HG03108 (cell line): Measurements from ENCODE around the gene EBF3.

Experiments
- ATAC-seq: cut with Tn5 transposase; IDR thresholded peaks from one replicate; pipeline ENCODE4 v1.9.1; 2021; ENCODE audit warnings: moderate library complexity; ENCODE audit not compliant: unreplicated experiment

The EBF3 gene

DNA sequence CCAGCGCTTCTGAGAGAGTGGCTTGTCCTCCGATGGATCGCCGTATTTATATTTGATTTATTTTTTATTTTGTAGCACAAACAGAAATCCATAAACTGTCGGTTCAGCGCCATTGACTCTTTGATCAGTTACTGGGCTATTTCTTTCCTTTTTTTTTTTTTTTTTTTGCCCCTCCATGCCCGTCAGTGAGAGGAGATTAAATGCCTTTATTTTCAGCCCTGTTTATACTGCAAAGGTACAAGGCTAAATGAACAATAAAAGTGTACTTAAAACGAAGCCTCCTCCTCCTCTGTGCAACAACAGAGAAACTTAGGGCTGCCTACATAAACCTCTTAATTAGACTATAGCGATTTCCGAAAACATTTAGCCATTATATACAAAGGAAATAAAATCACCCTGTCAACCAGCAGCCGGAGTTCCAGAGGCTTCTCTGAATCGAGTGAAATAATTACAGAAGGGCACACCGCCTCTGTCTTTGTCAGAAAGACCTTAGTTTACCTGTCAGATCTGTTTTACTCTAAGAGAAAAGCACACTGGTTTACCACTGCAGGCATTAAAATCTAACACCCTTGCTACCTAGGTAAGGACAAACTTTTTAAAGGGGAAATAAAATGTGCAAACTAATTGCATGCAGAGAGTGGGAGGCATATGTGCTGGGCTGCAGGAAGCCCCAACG is 3.5 kb downstream of the EBF3 start:
- no peak for ATAC-seq

DNA sequence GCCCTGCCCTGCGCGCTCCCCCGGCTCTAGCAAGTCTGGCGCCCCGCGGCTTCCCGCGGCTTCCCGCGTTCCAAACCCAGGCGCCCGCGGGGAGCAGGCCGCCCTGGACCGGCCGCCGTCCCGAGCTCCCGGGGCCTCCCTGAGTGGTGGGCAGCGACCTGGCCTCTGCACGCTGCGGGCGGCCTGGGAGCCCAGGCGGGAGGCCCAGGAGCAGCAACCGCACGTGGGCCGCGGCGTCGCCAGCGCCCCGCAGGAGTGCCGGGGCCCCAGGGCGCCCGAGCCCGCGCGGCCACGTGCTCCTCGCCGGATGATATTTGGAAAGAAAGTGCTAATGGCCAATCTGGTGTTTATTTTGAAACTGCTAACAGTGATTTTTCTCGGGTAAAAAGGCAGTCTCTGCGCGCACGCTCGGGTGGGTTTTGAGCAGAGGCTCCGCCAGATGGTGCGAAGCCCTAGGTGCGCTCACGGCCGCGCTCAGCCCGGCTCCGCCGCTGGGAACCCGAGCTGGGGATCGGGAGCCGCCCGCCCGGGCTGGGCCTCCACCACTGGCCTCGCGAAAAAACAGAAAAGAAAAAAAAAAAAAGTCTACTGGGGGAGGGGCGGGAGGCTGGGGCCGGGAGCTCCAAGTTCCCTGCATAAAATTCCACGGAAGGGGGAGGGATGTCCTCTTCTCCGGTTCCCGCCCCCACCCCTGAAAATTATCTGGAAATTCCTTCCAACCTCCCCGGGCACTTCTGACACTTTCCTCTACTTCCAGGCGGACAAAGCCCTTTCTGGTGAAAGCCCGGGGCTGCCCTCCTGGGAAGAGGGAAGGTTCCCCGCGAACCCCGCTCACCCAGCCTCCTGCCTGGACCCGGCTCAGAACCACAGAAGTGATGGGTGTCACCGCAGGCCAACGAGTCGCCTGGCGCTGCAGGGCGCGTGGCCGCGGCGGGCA is 4.3 kb downstream of the EBF3 start:
- ATAC-seq = no peak

DNA sequence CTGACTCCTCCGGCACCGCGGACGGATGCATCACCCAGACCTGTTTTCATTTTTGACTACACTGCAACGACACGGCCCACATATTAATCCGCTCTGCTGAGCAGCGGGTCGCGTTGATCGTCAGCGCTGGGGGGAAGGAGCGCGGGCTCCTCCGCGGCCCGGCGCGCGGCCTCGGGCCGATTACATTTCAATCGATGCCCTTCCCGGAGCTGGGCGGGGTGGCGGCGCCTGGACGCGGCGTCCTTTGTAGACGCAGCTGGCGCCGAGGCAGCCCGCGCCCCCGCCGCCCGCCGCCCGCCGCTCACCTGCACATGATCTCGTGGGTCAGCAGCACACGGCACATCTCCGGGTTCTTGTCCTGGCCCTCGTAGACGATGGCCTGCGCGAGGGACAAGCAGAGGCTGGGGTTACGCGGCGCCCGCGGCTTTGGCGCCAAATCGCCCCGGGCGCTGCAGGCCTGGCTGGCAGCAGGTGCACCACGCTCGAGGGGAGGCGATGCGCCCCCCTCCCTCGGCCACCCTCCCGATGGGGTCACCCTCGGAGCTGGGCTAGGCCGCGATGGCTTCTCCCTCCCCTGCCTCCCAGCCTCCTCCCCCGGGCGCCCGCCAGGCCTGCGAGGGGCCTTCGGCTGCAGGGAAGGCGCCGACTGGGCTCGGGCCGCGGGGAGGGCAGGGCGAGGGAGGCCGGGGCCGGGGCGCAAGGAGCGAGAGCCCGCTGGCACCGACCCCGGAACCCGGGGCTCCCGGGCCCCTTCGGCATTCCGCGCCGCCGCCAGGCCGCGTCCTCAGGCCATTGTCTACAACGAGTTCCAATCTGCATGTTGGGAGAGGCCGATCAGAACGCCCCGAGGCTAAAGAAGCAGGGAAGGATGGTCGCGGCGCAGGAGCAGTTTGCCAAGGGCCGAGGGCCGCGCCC is 5.2 kb downstream of the EBF3 start:
- ATAC-seq = no peak

DNA sequence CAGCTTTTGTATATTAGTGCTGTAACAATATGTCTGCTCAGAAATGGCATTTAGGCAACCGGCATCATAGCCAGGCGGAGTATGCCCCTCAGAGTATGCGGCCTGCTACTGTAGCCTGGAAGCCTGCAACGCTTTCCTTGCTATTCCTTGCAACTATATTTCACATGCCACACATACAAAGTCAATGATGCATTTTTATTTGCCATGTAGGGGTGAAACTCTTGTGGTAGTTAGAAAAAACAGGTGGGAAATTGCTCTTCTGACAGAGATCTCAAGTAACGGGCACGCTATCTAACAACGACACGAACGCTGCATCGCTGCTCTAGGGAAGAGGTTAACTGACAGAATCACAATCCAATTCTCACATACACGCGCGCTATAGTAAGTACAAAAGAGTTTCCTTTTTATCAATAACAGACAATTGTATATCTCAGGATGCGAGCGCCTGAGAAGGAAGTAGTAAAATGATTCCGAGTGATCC is 5.9 kb downstream of the EBF3 start:
- no peak for ATAC-seq

DNA sequence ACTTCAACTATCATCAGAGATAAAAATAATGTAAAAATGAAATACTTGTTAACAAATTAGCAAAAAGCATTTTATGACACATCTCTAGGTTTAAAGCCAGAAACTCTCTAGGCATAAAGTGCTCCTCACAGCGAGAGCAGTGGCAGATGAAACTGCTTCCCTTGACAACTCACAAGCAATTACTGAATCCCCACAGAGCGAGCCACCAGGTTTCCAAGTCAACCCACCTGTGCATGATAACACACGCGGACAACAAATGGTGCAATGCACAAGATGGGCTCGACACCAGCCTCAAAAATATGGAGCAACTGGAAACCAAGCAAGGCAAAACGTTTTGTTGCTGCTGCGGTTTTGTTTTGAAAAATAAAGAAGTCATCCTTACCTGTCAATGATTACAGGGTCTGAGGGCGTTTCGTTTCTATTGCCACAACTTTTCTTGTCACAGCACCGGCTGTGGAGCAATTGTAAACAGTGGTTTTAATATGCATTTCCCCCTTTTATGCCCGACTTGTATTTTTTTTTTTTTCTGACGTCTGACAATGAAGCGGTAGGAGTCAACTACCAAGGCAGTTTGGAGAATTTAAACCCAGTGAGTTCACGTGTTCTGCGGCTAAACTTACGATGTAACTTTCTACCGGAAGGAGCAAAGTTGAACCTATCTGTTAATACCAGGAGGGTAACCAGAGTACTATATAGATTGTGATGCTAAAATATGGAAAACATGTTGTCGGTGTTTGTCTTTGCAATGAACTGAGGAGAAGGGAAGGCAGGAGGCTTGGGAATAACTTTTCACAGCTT is 7.0 kb downstream of the EBF3 start:
- no peak for ATAC-seq

DNA sequence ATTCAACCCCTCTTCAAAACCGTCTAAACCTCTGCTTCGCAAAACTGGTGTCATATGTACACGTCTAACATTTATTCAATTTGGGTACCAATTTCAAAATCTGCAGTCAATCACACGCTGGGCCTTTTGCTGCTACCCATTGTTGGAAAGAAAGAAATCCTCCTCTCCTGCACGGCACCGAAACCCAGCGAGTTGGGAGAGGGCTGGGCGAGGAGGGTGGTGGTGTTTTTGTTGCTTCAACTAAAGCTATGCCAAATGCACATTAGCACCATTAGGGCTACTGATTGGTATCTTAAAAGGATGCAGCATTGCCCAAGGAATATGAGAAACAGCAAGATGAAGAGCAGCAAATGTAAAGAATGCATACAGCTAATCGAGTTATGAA is 7.8 kb downstream of the EBF3 start:
- no peak for ATAC-seq

DNA sequence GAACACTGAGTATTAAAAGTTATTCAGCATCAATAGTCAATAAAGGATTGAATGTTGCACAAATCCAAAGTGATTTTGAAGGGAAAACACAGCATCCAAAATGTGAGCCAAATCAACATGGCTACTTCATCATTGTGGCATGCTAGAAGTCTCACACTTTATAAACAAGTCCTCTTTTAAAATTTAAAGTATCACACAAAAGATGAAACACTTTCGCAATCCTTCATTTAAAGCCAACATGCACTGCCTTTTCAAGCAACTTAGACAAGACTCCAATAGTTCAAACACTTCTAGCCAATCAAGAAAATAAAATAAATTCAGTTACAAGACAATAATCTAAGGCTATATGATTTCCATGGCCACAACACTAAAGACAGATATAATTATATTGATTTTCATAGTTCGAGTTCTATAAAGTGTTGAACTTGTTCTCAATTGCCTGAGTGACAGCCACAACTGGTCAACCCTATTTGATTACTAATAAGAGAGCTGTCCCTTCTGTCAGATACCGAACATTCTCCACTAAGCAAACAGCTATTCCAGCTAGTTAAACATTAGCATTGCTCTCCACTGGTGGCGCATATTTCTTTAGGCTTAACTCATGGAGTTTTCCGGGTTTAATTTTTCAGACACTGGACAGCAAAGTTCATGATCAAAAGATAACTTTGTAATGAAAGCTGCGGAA is 8.3 kb downstream of the EBF3 start:
- ATAC-seq = no peak

DNA sequence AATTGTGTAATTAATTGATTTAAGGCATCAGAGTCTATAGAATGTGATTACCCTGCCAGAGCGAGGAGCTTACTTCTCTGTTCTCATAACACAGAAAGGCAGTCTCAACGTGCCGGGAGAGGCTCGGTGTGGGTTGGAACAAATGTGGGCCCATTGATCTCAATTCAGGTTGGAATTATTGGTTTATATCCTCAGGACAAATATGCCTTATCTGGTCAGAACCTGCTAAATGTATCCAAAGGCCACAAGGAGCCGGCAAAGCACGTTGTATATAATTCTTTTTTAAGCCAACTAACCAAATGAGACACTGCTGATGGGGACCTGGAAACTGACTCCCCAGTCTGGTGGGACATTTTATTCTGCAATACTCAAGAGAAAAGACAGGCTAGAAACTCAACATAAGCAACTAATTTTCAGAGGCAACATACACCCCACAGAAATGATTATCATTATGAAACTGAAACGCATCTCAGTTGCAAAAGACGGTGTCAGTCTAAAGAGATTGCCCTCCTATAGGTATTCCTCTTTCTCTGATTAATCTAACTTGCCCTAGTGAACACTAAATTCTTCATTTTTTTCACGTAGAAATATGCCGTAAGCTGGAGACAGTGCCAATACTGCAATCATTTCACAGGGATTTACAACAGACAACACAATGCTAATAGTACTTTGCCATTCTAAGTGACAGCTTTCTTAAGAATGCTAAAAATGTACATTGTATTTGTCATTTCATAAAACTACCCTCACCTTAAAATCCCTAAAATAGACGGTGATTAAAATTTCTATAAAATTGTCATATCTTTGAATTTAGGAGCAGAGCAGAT is 9.4 kb downstream of the EBF3 start:
- no peak for ATAC-seq

DNA sequence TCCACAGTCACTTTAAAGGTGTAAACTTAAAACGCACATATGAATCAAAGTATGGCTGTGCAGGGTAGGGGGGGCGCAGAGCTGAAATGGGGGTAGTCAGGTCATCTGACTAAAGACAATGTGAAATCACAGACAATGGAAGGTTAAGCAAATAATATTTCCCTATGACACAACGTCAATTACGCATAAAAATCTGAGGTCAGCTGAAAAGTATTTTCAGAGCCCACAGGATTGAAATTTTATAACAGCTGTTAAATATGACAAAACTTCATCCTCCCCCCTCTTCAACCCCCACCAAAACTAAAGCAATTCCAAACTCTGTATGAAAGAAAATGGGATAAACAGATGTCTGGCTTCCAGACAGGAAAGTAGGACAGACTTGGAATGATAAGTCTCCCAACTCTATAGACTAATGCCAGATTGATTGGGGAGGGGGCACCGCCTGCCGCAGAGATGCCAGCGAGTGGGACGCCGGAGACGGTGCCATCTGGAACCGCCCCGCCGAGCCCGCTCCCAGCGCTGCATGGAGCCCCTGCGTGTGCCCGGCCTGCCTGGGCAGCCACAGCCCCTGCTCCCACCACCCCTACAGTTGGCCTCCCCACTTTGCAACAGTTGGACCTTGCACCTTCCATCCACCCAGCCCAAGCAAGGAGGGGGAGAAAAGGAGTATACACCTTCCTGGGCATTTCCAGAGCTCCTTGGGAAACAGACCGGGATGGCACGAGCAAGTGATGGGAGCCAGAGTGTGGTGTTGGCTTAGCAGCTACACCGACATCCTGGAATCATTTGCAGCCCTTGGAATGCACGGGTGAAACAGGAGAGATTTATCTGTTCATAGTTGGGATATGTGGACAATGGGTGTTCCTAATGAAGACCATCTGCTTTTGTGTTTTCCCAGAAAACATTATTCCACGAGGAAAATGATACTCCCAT is 10.7 kb downstream of the EBF3 start:
- ATAC-seq = no peak

DNA sequence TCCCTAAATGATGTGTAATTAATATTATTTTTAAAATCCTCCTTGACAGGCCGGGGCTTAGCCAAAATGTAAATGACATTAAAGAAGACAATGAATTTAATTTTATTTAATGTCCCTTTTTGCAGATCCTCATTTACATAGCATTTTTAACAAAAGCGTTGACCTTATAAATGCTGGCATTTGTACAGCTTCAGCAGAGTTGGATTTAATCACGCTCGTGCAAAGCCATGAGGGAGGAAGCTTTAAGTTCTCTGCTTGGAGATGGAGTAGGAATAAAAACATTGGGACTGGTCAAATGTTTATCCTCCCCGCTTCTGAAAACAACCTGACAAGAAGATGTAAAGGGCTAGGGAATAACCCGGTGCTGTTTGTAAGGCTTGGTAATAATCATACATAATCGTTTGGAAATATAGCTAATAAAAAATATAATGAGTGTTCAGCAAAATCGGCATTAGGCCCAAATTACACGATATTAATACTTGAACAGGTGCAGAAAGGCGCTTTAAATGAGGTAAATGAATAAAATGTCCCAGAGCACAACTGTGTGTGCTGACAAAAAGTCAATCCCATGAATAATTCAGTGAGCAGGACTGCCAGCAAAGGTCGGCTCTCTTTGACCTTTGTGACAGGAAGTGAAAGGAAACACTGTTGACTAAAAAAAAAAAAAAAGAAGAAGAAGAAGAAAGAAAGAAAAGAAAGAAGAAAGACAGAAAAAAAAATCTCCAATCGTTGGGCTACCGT is 11.5 kb downstream of the EBF3 start:
- no peak for ATAC-seq

DNA sequence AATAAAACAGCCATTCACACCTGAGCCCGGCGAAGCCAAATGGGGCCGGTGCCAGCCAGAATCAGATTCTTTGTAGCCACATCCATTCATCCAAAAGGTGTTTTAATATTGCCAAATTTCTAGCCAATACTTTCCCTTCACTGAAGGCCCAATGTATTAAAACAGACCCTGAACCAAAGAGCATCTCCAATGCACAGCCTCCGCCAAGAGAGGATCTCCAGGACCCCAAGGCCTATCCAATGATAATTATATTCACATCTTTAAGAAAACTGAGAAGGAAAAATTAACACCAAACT is 12.2 kb downstream of the EBF3 start:
- no peak for ATAC-seq

DNA sequence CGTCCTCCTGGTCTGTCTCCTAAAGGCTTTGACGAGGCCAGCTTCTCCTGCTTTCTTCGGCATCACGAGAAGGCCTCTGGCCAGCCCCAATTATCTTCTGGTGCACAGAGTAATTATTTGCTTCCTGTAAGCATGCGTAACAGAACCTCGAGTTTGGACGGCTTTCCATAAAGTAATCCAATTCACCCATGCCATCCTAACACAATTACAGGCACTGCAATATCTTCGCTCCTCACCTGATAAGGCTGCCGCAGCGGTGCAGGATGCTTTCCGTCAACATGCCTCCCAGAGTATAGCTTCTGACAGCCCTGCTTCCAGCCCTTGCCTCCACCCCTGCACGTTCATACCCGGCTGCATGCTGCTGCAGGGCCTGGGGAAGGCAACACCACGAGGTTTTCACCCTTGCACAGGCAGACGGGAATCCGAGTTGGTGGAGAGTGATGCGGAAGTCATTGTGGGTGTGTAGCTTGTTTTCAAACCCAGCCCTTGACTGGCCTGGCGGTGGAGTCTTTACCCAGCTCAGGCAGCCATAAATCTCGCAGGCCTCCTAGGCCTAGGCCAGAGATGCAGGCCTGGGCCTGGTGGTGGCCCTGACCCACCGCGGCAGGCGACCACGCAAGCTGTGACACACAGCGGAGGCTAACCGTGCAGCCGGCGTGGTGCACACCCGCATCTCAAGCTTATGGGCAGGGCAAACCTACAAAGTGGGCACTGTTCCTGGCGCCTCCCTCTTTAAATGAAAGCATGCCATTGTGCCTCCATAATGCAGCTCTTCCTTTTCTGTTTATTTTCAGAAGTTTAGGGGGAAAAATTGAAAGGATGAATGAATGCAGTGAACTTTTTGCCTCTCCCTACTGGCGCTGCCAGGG is 12.7 kb downstream of the EBF3 start:
- no peak for ATAC-seq

DNA sequence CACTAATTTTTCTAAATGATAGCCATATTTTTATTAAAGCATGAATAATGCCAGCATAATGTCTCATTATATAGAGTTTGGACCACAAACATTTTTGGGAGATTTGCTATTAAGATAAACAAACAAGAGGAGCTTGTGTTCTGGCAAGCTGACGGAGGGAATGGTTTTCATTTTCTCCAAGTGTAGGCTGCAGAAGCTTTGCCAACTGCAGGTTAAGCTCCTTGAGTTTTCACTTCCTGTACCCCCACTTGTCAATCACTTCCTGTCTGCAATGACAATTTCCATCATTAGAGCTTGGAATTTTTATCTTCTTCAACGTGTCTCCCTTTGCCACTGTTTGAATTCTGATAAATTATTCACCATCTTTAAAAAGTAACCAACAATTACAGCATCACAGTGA is 13.4 kb downstream of the EBF3 start:
- no peak for ATAC-seq

DNA sequence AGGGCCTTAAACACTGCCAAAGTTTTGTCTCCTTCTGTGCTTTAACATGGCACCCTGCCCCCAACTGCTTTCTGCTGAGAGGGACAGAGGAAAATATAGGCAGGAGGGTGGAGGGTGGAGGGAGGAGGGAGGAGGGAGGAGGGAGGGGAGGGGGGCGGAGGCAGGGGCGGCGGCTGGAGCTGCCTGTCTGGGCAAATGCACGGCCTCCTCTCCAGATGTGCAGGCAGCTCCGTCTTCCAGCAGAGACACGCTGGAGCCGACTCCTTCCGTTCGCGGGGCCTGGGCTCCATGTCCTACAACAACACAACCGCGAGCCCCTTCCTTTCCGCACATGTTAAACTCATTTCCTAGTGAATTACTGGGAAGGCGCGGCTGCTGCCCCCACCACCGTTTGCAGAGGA is 14.2 kb downstream of the EBF3 start:
- ATAC-seq = no peak

DNA sequence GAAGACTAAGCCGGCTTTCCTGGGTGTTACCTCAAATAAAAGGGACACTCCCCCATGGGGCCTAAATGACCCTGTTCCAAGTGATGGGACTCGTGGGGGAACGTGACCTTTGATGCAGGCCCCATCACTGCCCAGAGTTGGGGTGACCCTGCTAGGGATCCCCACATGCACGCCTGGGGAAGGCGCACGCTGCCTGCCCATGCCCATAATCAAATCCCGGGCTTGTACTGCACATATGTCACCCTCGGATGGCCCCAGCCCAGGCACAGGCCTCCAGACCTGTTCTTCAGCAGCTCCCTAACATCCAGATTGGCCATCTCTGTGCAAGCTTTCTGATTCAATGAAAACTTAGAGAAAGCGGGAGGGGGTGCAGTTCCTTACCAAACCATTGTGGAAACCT is 14.7 kb downstream of the EBF3 start:
- no peak for ATAC-seq

DNA sequence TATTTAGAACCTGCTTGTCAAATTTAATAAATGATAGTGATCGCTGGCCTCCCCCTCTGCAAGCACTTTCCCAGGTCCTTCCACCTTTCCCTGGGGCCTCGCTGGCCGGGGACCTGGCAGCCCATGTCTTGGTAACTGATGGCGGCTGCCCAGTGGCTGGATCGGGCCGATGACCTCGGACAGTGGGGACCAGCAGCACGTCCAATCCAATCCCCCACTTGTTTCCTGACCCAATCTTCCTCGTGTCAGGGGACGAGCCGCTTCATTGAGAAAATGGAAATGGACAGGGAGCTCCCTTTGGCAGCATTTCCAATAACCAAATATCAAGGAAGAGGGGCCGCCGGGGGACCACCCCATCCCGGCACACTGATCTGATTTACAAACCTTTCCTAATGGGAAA is 17.2 kb downstream of the EBF3 start:
- no peak for ATAC-seq
